HG03378 (cell line): ENCODE measurements around the gene ANTXR1.
"Not testable (repeated sequence)": the region's sequence is repeated elsewhere in the genome, so short reads cannot be mapped to it uniquely, and the experiment has no call there.

Experiments
- ATAC-seq: cut with Tn5 transposase; IDR thresholded peaks from one replicate; pipeline ENCODE4 v1.9.1; 2021; ENCODE audit warnings: mild to moderate bottlenecking, moderate library complexity; ENCODE audit not compliant: unreplicated experiment

The ANTXR1 gene

DNA sequence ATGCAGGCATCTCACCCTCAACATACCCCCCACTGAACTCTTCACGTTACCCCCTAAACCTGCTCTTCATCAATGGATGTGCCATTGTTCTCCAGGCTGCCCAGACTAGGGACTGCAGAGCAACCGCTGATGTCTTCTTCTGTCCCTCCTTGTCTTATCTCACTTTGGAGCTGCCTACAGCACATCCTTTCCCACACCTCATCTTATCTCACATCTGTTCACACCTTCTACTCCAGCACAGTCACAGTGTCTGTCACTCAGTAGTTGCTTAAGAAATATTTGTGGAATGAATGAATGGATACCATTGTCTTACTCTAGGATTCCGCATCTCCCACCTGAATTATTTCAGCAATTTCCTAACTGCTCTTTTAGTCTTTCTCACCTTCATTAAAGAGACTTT is 144.5 kb downstream of the ANTXR1 start:
- ATAC-seq = no peak

DNA sequence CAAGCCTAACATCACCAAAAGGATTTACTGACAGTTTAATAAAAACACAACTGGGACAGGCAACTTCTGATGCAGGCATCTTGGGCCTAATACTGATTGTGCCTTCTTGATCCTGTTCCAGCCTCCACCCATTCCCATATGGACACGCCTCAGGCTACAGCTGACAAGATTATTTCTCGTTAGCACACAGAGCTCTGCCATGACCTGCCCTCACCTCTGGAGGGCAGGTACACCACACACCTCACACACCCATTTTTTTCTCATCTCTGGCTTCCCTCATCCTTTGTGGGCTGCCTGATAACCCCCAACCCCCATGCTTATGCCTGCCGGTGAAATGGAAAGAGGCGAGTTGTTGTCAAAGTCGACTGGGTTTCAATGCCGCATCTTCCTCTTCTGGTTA is 147.0 kb downstream of the ANTXR1 start:
- no peak for ATAC-seq

DNA sequence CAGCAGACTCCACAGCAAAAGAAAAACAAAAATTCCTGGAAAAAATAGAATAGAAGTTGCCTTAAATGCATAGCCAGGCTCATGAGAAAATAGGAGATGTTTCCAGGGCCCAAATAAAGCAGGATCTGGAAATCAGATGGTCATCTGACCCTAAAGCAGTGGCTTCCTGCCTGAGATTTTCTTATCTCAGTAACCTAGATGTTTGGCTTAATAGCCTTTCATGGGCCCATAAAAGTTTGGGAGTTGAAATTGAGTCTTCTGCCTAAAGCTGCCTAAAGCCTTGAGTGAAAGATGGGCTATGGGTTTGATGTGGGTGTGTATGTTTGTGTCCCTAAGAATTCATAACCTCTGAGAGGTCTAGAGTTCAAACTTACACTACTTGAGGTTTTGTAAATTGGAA is 149.1 kb downstream of the ANTXR1 start:
- ATAC-seq = no peak

DNA sequence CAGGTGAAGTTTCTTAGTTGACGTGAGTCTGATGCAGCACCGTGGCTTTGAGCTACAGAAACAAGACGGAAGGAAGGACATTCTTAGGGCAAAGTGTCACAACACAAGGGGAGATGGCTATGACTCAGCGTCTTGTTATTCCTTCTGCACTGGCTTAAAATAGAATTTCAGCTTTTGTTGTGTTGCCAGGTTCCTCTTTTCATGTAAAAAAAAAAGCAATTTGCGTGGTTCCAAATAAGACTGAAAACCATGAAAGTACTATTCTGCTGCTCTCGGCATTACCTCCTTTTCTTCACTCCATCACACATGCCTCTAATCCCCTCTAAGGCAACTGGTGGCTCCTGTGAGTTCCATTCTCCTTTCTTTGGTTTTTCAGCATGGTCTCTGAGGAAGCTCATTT is 150.1 kb downstream of the ANTXR1 start:
- ATAC-seq = no peak

DNA sequence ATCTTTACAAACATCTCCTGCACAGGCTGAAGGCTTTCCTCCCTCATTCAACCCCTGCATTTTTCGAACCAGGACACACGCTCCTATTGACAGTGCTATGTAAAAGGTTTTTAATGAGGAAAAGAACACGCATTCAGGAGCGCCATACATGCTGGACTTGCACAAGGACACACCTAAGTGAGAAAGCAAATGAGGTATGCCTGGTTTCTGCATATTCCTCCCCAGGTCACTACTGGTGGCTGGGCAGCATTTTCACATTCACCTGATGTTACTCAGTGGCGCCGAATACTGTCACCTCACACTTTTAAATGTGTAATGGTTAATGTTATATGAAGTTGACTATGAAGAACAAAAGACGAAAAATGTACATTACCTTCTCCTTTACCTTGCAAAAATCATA is 150.6 kb downstream of the ANTXR1 start:
- no peak for ATAC-seq

DNA sequence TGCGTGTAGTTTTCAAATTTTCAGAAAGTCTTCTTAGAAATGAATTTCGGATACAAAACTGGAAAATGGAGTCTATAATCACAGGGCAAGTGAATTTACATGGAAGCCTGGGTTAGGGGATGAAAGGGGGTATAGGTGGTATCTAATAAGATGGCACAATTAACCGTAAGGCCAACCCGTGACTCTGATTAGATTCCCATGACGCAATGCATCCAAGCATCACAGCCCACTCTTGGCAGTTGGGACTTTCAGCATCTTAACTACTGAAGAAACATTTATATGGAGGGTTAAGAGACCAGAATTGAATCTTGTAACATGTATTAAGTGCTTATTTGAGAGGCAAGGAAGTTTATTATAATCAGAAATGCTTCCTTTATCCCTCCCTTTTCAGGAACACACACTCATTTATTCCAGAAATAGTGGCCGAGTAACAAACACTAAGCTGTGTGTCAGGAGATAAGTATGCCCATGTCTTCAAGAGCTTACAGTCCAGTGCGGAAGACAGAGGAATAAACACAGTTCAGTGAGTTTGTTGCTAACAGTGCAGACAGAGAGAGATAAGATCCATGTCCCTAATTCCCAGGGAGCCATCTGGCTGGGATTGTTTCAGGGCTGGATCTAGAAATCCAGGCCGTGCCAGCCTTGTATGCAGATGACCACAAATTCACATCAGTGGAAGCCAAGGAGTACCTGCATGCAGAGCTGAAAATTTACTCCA is 151.2 kb downstream of the ANTXR1 start:
- no peak for ATAC-seq

DNA sequence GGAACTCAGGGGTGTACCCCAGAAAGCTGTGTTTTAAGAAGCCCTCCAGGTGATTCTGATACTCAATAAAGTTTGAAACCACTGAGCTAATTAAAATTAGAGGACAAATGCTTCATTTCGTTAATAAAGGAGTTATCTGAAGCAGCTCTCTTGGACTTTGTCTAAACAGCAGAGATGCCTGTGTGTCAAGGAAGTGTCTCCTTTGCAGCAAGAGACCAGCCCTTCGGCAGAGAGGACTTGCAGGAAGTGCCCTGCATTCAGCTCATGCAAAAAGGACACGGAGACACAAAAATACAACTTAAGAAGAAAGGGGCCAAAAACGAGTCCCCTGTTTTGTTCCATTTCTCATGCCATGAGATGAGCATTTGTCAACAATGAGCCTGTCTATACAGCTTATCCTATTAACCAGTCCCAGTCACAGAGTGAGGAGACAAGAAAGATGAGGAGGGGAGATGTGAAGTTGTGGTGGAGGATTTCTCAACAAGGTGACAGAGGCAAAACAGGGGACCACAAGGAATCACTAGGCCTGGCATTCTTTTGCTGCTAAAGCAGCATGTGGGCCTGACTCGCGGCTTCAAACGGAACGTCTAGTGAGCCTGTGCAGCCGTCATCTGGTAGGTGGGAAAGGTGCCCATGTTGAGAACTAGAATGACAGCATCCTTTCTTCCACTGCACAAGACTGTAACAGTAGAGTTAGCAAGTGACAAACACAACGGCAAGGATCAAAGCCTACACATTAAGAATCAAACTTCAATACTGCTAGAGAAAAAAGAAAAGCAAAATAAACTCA is 152.3 kb downstream of the ANTXR1 start:
- ATAC-seq = no peak

DNA sequence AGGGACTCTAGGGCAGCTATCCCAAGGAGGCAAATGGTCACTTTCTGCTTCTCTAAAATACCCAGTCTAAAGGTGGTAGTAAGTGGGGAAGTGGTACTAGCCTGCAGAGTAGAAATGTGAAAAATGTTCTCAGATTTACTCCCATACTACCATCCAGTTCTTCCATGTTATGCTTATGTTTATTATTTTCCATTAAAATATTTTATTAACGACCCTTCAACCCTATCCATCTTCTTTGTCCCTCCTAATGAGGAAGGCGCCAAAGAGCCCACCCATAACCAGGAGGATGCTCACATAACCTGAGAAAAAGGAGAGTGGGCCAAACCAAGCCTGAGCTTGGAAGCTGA is 153.5 kb downstream of the ANTXR1 start:
- no peak for ATAC-seq

DNA sequence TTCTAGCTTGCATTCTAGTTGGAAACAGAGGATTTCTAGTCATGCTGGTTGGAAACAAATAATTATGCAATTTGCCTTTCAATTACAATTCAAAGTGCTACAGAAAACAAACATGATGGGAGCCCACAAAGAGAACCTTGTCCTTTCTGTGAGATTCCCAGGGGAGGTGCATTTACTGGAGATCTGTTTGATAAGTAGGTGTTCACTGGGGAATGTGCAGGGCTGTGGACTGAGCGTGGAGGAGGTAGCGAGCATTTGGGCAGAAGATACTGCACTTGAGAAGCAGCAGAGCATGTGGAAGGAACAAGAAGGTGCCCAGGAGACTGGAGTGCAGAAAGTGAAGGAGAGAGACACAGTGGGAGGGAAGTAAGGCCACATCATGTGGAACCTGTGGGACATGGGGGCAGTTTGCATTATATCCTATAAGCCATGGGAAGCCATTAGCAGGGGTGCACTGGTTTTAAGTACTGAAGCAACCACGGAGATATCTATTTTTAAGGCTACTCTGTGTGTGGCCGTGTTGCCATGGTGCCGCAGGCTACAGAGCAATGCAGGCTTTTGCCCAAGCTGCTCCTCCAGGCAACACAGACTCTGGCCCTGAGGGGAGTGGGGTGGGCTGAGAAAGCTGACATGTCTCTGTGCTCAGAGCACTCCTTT is 154.0 kb downstream of the ANTXR1 start:
- ATAC-seq = no peak

DNA sequence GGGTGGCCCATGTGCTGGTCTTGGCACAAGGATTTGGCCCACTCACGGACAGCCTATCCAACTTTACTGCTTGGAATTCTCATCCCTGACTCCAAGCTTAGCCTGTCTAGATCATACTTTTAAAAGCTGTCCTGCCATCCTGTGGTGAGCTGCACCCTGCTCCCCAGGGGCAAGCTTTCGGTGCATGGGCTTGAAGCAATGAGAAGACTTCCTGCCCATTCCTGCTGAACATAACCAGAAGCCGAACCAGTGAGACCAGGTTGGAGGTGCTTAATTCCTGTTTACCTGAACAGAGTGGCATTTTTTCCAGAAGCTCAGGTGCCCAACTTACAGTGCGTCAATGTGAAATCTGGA is 154.5 kb downstream of the ANTXR1 start:
- no peak for ATAC-seq

DNA sequence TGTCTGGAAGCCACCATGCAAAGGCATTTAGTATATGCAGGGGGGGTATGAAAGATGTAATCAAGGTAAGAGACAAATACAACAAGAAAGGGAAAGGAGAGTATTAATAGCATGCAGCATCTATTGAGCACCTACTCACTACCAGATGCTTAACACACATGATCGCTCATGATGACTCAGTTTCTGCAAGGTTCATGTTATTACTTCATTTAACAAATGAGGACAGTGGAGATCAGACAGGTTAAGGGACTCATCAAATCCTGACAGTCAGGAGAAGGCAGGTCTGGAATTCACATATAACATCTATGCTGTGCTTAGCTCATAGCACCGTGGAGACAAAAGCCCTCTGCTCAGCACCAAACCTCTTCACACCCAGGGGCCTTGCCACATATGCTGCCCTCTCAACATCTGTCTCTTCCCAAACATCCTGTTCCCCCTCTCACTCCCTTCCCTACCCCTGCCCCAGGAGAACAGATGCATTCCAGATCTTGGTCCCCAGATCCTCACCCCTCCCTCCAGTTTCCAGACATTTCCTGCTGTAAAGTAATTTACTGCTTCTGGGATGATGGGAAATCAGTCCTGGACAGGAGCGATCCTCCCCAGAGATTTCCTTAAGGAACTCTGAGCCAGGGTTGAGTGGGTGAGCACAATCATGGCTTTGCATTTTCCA is 155.3 kb downstream of the ANTXR1 start:
- no peak for ATAC-seq

DNA sequence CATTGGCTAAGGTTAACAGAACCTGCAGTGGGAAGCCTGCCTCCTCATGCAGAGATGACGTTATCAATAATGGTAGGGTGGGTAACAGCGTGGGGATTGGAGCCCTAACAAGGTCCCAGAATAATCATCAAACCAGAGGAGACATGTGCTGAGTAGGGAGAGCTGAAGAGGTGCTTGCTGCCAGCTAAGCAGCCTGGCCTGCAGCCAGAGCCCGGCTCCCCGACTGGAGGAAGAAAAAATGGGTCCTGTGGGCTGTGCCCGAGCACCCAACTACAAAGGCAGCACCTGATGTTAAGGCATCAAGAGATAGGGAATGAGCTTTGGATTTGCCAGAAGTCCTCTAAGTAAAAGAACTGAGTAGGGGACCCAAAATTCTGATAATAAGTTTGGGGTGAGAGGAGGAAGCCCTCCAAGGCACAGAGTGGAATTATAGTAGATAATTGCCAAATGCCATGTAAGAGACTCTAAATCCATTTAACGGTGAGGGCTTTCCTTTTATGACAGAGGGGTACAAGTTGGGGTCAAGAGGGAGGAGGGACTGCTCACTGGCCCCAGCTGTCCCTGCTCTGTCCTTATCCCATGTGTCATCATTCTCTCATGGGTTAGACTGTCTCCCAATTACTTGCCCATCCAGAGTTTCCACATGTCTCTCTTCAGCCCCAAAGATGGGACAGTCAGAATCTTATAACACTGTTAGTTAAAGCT is 156.1 kb downstream of the ANTXR1 start:
- no peak for ATAC-seq

DNA sequence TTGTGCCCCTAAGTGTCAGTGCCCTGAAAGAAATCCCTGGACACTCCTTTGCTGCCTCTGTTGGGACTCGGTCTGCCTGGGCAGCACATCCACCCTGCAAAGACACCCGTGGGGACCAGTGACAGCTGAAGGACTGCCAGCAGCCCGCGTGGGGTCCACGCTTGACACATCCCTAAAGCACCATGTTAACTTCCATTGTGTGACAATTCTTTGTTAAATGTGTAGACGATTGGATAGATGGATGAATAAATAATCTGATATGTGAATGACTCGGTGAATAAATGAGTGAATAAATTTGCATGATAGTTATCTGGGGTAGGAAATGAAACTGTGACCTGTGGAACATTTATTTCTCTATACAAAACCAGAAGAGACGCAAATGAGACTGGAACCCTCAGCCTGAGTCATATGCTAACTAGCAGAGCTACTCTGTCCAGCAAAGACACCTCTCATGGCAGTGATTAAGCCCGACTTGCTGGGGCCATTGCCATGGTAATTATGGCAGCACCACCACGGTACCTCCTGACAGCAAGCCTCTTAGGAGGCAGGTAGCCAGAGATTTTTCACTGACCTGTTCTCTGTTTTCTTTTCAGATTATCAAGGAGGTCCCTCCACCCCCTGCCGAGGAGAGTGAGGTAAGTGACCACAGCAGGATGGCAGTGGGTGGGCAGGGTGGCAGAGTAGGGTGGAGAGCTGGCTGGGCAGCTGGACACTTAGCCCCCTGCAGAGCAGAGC is 156.8 kb downstream of the ANTXR1 start:
- ATAC-seq = no peak

DNA sequence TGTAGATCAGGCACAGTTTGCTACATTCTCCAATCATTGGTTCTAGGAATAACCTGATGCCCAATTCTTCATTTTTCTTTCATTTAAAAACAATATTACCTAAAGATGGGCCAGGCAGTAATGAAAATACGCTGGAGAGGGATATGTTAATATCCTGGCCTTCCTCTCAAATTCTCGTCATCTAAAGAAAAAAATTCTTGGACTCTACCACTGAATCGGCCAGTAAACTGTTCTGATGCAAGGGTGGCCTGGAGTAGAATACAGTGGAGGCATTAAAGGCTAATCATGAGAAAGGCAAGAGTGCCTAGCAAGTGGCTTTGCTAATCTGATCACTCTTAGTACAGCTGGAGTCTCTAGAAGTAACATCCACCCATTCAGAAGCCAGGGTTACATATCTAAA is 157.7 kb downstream of the ANTXR1 start:
- no peak for ATAC-seq

DNA sequence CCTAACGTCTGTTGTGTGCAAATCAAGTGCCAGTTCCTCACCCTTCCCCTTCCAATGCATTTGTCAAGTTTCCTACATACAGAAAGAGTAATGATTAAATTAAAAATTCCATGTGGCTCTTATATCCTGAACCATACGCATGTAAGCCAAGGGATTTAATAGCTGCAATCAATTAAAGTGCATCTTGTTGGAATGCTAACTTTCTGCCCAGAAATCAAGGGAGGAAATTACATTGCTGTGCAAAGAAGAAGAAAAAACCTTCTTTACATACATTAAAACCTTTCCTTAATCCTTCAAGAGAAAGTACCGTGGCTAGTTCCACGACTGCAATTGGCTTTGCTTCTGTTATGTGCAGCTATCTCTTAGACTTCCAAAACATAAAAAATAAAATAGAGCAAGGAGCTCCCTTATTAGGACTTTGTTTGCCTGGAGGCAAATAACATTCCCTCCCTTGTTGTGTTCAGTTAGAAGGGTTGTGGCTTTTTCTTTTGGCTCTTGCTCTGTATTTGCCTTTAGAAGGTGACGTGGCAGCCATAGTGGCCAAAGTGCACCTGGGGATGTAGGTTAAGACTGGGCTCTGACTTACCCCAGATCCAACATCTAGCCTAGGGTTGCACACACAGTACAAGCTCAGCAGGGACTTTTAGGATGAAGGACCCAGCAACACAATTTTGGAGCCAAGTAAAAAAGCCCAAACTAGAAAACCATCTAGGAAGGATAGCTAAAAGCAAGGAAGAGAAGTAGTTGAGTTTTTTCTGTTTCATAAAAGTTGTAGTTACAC is 158.3 kb downstream of the ANTXR1 start:
- ATAC-seq = no peak

DNA sequence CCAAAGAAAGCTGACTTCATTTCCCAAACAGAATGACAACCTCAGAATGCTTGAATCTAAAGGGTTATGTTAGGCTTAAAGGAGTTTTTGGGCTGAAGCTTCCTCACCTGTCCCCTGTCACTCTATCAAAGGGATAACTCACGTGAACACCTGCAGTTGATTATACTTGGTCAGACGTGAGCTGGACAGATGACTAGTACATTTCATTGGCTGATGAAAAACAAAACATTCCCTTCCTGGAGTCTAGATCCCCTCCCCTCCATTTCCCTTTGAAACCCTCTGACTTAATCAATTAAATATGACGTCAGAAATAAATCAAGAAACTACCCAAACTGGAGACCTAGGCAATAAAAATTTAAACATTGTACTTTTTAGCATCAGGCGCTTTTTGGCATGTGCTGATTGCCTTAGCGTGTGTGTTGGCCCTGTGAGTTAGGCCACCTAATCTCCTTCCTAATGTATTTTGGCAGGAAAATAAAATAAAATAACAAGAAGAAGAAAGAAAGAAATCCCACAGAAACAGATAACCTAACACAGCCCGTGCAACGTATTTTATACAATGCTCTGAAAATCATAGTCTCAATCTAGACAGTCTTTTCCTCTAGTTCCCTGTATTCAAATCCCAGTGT is 159.0 kb downstream of the ANTXR1 start:
- ATAC-seq = no peak

DNA sequence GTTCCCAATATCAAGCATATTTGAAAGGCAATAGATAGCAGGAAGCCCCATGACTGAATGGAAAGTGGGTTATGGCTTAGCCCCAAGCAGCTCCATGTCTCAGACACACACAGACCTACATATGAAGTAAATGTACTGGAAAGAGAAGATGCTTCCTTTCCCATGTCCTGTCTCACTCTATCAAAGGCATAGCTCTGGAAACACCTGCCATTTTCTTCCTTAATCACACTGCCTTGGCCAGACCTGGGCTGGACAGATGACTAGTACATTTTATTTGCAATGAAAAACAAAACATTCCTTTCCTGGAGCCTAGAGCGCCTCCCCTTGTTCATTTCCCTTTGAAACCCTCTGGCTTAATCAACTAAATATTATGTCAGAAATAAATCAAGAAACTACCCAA is 160.7 kb downstream of the ANTXR1 start:
- ATAC-seq = no peak

DNA sequence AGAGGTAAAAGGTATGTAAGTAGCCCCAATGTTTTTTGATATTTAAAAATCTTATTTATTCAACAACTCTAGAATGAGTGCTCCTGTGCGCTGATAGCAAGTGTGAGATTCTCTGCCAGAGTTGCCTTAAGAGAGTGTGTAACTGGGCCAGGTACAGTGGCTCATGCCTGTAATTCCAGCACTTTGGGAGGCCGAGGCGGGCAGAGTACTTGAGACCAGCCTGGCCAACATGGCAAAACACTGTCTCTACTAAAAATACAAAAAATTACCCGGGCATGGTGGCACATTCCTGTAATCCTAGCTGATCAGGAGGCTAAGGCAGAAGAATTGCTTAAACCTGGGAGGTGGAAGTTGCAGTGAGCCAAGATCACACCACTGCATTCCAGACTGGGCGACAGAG is 161.2 kb downstream of the ANTXR1 start:
- not testable (repeated sequence) for ATAC-seq
